Heart right ventricle (tissue), 16 donors: ENCODE data around the gene RBMS2. TPM values are rescaled to one million over a fixed set of nuclear protein-coding genes. Genes with fewer than 3 reads are reported as not detected.

Experiments
- ATAC-seq, 8 donors: fragments of 200-7000 bp; cut with Tn5 transposase; one replicate each; pipeline ENCODE4 v1.9.1; 2020; ENCODE audit warnings: mild to moderate bottlenecking in 8 of 8, moderate library complexity in 8 of 8, moderate number of reproducible peaks in 1 of 8
- DNase-seq, 2 donors: peaks; one replicate each; pipeline ENCODE4 v3.0.0-alpha.2; 2020
- H3K27ac ChIP-seq, 10 donors: fragments of 200-600 bp; sonication (generic) in 2 of 10; one replicate each; pipeline versions ENCODE4 v1.5.0 to v1.8.0; 2020 to 2022; ENCODE audit warnings: mild to moderate bottlenecking in 3 of 10
- H3K27me3 ChIP-seq, 7 donors: fragments of 200-600 bp; one replicate each; pipeline ENCODE4 v1.8.0; 2021 to 2022; ENCODE audit warnings: mild to moderate bottlenecking in 2 of 7
- H3K36me3 ChIP-seq, 9 donors: fragments of 200-600 bp; sonication (generic) in 1 of 9; one replicate each; pipeline versions ENCODE4 v1.5.0 to v1.8.0; 2020 to 2022; ENCODE audit warnings: mild to moderate bottlenecking in 2 of 9
- H3K4me1 ChIP-seq, 9 donors: fragments of 200-600 bp; sonication (generic) in 1 of 9; one replicate each; pipeline versions ENCODE4 v1.5.0 to v1.8.0; 2020 to 2022; ENCODE audit warnings: mild to moderate bottlenecking in 4 of 9
- H3K4me3 ChIP-seq, 10 donors: fragments of 200-600 bp; sonication (generic) in 2 of 10; one replicate each; pipeline versions ENCODE4 v1.5.0 to v1.8.0; 2020 to 2022; ENCODE audit warnings: mild to moderate bottlenecking in 7 of 10, moderate library complexity in 2 of 10
- H3K9me3 ChIP-seq, 11 donors: fragments of 200-600 bp in 10 of 11; sonication (generic) in 2 of 11; one replicate each; pipeline versions ENCODE4 v1.5.0 to v1.8.0; 2013 to 2022; ENCODE audit warnings: mild to moderate bottlenecking in 2 of 11, control low read depth in 1 of 11, moderate library complexity in 1 of 11
- WGBS, 2 donors: extraction: QIAGEN DNeasy Blood & Tissue Kit; methylation state at CpG; one replicate each; pipeline ENCODE4 v1.1.7; 2013; ENCODE audit warnings: inconsistent platforms in 1 of 2; 5-methylcytosine and 5-hydroxymethylcytosine counted together
- intact Hi-C, 10 donors: fragments of 100-400 bp; cut with DNase I; formaldehyde crosslinking; loops; one replicate each; pipeline versions ENCODE4 v1.11.1 to v1.14.2; 2022
- polyA plus RNA-seq, 2 donors: library from polyadenylated mRNA; stranded (reverse); fragments of 200-250 nt; gene quantifications; one replicate each; pipeline ENCODE4 v1.2.3, GENCODE V29; 2013
- total RNA-seq, 10 donors: library from RNA; stranded (reverse); fragmentation: NEBNext Ultra II Directional in 3 of 10; extraction: Animal tissue kit (Norgen Biotek cat#: 25700) in 3 of 10; gene quantifications; one replicate each; pipeline versions ENCODE4 v1.2.1 to v1.2.4, GENCODE V29; 2021 to 2023
- TF ChIP-seq, protein P1 (sequence below), 9 donors: fragments of 200-600 bp; sonication (generic) in 2 of 9; IDR thresholded peaks; one replicate each; pipeline versions ENCODE4 v1.5.0 to v1.8.0; 2021 to 2022; ENCODE audit warnings: antibody characterized with exemption in 9 of 9, mild to moderate bottlenecking in 5 of 9, moderate library complexity in 1 of 9
- donor health status: Arrhythmogenic right ventricular cardiomyopathy.
- donor health status: ischemic (EF 13 %, LVEDD 7.1; RV severe dilation, severe dysfunction).
- donor health status: healthy with polysubstance abuse.
- donor health status: DM: no; HTN: yes; CAD: no.
- donor health status: DM: no; HTN: no; CAD: no.
- donor health status: ischemic (EF 25% LVEDD 6.9; RV normal size, moderate dysfunction).
- donor health status: ischemic (EF 25% LVEDD 5.7; RV mildly dilated, moderate dysfunction).
- donor health status: healthy.
- donor health status: DM: yes; HTN: yes; CAD: no.
- donor health status: Ischemic cardiomyopathy.
- donor health status: ischemic (EF 35%, LVEDD 5.7; RV mildly dilated, moderate dysfunction).
- donor health status: nonischemic (EF 11% LVEDD 7.7; RV severe dilation, severe dysfunction).
- donor health status: DM: yes; HTN: yes; CAD: no.
- donor health status: PGD.
- donor health status: ischemic (EF 29% LVEDD 5.4; RV normal size, mild dysfunction).
- donor health status: nonischemic (EF 23%, LVEDD 6.1; RV moderate dilation, normal function).

Gene RBMS2
- total and polyA plus RNA-seq, 12 donors = 6.4 to 39.6 (median 31.2) TPM

GRCh38 chr12:56517854-56518253 is 3.8 kb upstream of the RBMS2 start:
- Histone ChIP-seq H3K27me3 (no peaks in the 10 kb centered on the region), H3K4me3 (no peak overlapping the region), H3K4me1 (peaks cover 7 to 46% (median 28%) of the 10 kb centered on the region in 9 donors), H3K9me3 (no peaks in the 10 kb centered on the region), H3K36me3 (no peaks in the 10 kb centered on the region), H3K27ac (peak overlapping the region in 1 of 10 donors; percentile 95)
- intact Hi-C loops = loop anchor here in 3 of 10 donors (5.0 to 10.0 kb wide), 2 partner anchors 114 to 117 kb away; partner anchors contain the start of gene BAZ2A (in 3 of the 3)
- ATAC-seq (no peak), DNase-seq (no peak)
- TF ChIP-seq, protein P1, sequence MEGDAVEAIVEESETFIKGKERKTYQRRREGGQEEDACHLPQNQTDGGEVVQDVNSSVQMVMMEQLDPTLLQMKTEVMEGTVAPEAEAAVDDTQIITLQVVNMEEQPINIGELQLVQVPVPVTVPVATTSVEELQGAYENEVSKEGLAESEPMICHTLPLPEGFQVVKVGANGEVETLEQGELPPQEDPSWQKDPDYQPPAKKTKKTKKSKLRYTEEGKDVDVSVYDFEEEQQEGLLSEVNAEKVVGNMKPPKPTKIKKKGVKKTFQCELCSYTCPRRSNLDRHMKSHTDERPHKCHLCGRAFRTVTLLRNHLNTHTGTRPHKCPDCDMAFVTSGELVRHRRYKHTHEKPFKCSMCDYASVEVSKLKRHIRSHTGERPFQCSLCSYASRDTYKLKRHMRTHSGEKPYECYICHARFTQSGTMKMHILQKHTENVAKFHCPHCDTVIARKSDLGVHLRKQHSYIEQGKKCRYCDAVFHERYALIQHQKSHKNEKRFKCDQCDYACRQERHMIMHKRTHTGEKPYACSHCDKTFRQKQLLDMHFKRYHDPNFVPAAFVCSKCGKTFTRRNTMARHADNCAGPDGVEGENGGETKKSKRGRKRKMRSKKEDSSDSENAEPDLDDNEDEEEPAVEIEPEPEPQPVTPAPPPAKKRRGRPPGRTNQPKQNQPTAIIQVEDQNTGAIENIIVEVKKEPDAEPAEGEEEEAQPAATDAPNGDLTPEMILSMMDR (IDR thresholded peaks at IDR 0.05) = no peak
- 94 to 95% methylated on average over 2 of the region's 2 CpGs for WGBS, 2 donors

GRCh38 chr12:56518570-56518969 is 3.0 kb upstream of the RBMS2 start:
- WGBS, 2 donors = 59 to 66% methylated on average over 2 of the region's 2 CpGs
- H3K4me3 ChIP-seq = no peak overlapping the region
- H3K9me3 ChIP-seq = no peaks in the 10 kb centered on the region
- H3K36me3 ChIP-seq = no peaks in the 10 kb centered on the region
- H3K27ac ChIP-seq = peak overlapping the region in 7 of 10 donors; percentile 83 to 95 (median 91)
- peaks cover 7 to 53% (median 28%) of the 10 kb centered on the region in 9 donors for H3K4me1 ChIP-seq
- intact Hi-C loops = loop anchor here in 3 of 10 donors (5.0 to 10.0 kb wide), 2 partner anchors 114 to 116 kb away; partner anchors contain the start of gene BAZ2A (in 3 of the 3)
- H3K27me3 ChIP-seq = no peaks in the 10 kb centered on the region
- TF ChIP-seq, protein P1 (IDR thresholded peaks at IDR 0.05) = no peak
- DNase-seq (no peak), ATAC-seq (no peak)

DNA sequence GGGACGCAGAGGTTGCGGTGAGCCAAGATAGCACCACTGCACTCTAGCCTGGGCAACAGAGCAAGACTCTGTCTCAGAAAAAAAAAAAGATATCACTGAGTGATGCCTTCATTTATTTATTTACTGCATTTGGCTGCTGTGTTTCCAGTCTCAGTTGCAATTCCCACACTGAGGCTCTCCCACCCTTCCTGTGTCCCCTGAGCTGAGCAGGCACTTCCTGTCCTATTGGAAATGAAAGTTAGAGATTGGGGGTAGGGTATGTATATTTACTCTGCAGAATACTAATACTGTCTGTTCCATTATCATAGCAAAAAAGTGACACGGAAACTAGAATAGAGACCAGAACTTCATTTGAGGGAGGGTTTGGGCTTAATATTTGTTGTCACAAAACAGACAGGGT is 1.6 kb upstream of the RBMS2 start:
- Histone ChIP-seq H3K4me1 (peaks cover 7 to 63% (median 39%) of the 10 kb centered on the region in 9 donors), H3K27ac (peak overlapping the region; percentile 83 to 97 (median 90)), H3K9me3 (no peaks in the 10 kb centered on the region), H3K36me3 (no peaks in the 10 kb centered on the region), H3K4me3 (peak overlapping the region in 9 of 10 donors; percentile 45 to 74 (median 63)), H3K27me3 (no peaks in the 10 kb centered on the region)
- peak; percentile 61 to 80 (median 72) for ATAC-seq
- peak in 1 of 2 donors; percentile 64 for DNase-seq
- TF ChIP-seq, protein P1 (IDR thresholded peaks at IDR 0.05) = no peak
- 32 to 37% methylated on average over 3 of the region's 3 CpGs for WGBS, 2 donors
- intact Hi-C loops = loop anchor here in 5 of 10 donors (2.0 to 5.0 kb wide), 4 partner anchors 45 to 112 kb away; partner anchors contain the start of gene BAZ2A (in 2 of the 5)

DNA sequence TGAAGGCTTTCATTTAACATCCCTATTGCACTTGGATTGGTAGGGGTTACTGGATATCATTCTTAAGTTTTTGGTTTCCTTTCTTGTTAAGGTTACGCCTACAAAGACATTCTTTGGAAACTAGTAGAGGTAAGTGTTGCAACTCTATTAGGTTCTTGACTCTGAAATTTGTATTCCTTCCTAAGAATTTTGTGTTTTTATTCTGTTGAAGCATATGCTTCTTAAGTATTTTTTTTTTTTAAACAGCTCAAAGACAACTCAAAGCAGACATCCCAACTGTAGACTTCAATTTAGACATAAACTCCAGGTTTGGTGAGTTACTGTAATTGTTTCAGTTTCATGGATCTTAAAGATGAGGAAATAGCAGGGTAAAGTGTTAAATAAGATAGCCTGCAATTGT is 1.1 kb upstream of the RBMS2 start:
- DNase-seq (no peak), ATAC-seq (peak in 4 of 8 donors; percentile 22 to 30 (median 28))
- intact Hi-C loops = loop anchor here in 5 of 10 donors (2.0 to 5.0 kb wide), 4 partner anchors 44 to 112 kb away; partner anchors contain the start of gene BAZ2A (in 2 of the 5)
- TF ChIP-seq, protein P1 (IDR thresholded peaks at IDR 0.05) = no peak
- Histone ChIP-seq H3K9me3 (no peaks in the 10 kb centered on the region), H3K4me1 (peaks cover 7 to 63% (median 42%) of the 10 kb centered on the region in 9 donors), H3K27me3 (no peaks in the 10 kb centered on the region), H3K27ac (peak overlapping the region; percentile 83 to 97 (median 90)), H3K36me3 (no peaks in the 10 kb centered on the region), H3K4me3 (peak overlapping the region in 9 of 10 donors; percentile 45 to 74 (median 63))
- WGBS, 2 donors = 36 to 57% methylated on average over 1 of the region's 1 CpG
